ENCODE measurements around the gene FBXO33. TPM values are rescaled to one million over a fixed set of nuclear protein-coding genes. Genes with fewer than 3 reads are reported as not detected.

FBXO33 gene
- total RNA-seq, 1 donor from 2014 or later = 11.5 TPM

- DNase-seq = peak; percentile 27
Measured at GRCh38 chr14:39430762-39431415, 1.3 kb downstream of the FBXO33 start.

DNA sequence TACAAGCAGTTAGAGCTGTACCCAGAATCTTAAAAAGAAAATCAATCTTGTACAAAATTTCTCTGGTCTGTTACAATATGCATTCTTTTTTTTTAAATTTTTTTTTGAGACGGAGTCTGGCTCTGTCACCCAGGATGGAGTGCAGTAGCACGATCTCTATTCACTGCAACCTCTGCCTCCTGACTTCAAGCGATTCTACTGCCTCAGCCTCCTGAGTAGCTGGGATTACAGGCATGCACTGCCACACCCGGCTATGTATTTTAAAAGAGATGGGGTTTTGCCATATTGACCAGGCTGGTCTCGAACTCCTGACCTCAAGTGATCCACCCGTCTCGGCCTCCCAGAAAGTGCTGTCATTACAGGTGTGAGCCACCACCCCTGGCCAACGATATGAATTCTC, 4.1 kb downstream of the FBXO33 start:
- DNase-seq = no peak

GRCh38 chr14:39426605-39427004, 5.6 kb downstream of the FBXO33 start:
- DNase-seq = peak; percentile 50

DNA sequence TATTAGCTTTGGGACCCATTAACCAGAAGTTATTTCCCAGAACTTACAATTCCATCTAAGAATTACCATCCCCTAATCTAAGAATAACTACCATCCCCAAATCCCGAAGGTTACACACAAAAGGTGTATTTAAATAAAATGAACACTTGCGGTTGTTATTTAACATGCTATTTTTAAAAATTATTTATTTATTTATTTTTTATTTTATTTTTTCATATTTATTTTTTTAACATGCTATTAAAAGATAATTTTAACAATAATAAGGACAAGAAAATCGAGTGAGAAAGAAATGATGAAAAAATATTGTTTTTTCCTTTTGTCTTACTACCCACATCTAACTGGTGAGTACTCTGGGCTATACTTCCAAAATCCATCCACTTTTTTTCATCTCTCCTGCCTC, 6.3 kb downstream of the FBXO33 start:
- DNase-seq = no peak

DNA sequence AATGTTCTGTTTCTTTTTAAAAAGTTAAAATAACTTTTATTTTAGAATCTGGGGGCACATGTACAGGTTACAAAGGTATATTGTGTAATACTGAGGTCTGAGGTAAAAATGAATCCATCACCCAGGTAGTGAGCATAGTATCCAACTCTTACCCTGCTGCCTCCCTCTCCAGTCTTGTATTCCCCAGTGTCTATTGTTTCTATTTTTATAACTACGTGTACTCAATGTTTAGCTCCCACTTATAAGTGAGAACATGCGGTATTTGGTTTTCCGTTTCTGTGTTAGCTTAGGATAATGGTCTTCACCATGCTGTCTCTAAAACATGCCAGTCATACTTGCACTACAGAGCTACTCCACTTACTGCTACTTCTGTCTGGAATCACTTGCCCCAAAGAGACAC, 8.4 kb downstream of the FBXO33 start:
- DNase-seq = no peak

GRCh38 chr14:39422243-39422642, 10.0 kb downstream of the FBXO33 start:
- DNase-seq = no peak

- no peak for DNase-seq
Measured at GRCh38 chr14:39419272-39419671, 13.0 kb downstream of the FBXO33 start.

DNA sequence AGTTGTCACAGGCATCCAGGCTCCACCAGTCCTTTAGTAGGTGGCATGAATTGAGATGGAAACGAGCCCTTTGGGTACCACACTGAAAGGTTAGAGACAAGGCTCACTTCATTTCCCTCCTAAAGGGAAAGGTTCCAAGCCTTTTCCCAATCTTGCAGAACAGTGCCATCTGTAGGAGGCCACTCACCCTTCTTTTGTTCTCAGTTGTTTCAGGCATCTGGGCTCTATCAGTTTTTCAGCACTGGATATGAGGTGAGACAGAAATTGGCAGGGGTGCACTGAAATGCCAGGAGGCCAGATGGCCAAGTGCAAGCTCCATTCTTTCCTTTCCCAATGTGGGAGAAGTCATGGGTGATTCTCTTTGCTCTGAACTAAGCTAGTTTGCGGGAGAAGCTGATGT, 15.2 kb downstream of the FBXO33 start:
- no peak for DNase-seq

DNA sequence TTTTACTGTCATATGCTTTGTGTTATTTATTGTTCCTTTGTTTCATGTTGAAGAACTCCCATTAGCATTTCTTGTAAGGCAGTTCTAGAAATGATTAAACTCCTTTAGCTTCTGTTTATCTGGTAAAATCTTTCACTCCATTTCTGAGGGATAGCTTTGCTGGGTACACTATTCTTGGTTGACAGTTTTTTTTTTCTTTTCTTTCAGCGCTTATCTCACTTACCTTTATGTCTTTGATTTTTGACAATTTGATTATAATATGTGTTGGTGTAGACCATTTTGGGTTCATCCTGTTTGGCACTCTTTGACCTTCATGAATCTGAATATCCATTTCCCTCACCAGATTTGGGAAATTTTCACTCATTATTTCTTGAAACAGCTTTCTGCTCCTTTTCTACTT, 16.2 kb downstream of the FBXO33 start:
- DNase-seq = no peak

- no peak for DNase-seq
Measured at GRCh38 chr14:39406560-39406959, 25.7 kb downstream of the FBXO33 start.

DNA sequence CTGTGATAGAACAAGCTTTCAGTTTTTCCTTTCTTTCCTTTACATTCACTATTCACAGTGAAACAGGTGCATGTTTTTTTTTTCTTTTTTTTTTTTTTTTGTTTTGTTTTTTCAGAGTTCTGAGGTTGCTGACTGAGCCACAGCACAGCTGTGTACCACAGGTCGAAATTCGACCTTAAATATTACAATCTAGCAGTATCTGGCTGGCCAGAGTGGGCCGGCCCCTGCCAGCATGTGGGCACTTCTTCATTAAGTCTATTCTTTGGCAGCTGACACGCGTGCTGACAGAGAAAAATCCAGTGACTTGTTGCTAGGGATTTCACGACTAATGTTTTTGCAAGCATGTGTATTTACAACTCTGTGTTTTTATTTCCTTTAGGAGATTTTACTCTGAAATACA, 33.9 kb downstream of the FBXO33 start:
- no peak for DNase-seq

- DNase-seq = no peak
Measured at GRCh38 chr14:39396448-39396847, 35.8 kb downstream of the FBXO33 start.

- DNase-seq = no peak
Measured at GRCh38 chr14:39395555-39396254, 36.5 kb downstream of the FBXO33 start.

DNA sequence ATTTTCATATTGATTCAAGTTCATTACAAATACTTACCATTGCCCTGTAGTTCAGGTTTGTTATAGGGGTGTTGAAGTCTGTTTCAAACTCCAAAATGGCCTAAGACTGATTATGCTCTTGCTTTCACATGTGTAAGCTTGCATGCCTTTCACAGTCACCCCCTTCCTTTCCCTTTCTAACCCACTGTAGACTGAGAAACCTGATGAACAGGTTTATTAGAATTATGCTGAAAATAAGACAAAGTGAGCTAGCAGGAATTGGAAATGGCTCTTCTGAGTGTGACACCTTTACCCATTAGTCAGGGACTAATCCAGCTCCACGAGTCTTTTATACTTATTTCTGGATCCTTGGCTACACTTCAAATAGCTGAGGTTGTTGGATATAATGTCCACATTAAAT, 38.9 kb downstream of the FBXO33 start:
- DNase-seq = no peak

DNA sequence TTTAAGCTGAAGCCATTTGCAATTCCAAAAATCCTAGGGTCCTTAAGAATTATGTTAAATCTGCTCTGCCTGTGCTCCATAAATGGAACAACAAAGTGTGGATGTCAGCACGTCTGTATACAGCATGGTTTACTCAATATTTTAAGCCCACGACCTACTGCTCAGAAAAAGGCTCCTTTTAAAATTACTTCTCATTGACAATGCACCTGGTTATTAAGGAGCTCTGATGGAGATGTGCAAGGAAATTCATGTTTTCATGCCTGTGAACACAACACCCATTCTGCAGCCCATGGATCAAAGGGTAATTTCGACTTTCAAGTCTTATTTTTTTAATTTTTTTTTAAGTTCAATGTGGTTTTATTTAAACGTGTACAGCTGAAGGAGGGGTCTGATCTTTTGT, 48.1 kb downstream of the FBXO33 start:
- DNase-seq = no peak

DNA sequence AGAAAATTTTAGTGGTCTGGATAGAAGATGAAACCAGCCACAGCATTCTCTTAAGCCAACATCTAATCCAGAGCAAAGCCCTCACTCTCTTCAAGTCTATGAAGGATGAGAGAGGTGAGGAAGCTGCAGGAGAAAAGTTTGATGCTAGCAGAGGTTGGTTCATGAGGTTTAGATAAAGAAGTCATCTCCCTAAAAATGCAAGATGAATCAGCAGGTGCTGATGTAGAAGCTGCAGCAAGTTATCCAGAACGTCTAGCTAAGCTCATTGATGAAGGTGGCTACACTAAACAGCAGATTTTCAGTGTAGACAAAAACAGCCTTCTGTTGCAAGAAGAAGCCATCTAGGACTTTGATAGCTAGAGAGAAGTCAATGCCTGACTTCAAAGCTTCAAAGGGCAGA, 48.5 kb downstream of the FBXO33 start:
- DNase-seq = no peak

DNA sequence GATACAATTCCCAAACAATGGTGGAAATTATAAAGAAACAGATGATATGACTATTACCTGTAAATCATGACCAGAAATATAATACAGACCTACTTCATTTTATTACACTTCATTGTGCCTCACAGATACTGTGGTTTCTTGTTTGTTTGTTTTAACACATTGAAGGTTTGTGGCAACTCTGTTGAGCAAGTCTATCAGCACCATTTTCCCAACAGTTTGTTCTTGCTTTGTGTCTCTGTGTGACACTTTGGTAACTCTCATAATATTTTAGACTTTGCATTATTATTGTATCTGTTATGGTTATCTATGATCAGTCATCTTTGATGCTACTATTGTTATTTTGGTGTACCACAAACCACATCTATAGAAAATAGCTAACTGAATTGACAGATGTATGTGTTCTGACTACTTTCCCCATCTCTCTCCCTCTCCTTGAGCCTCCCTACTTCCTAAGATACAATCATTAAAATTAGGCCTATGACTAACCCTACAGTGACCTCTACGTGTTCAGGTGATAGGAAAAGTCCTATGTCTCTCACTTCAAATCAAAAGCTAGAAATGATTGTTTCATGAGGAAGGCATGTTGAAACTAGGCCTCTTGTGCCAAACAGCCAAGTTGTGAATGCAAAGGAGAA, 49.1 kb downstream of the FBXO33 start:
- DNase-seq = no peak

DNA sequence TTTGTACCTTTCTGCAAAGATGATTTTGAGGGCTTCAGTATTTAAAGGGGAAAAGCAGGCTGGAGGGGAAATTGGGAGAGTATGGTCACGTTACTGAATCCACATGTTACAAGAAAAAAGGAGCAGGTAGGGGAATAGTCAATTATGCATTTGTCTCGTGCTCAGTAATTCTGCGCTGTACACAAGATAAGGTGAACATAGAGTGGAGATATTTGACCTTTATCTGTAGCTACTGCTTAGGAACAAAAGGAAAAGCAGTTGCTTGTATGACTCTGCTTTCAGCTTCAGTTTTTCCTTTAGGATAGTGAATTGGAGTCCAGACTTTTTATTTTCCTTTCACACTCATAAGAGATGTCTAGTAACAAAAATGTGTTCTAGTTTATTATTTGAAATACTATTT, 49.8 kb downstream of the FBXO33 start:
- no peak for DNase-seq

- no peak for DNase-seq
Measured at GRCh38 chr14:39381366-39381765, 50.9 kb downstream of the FBXO33 start.

DNA sequence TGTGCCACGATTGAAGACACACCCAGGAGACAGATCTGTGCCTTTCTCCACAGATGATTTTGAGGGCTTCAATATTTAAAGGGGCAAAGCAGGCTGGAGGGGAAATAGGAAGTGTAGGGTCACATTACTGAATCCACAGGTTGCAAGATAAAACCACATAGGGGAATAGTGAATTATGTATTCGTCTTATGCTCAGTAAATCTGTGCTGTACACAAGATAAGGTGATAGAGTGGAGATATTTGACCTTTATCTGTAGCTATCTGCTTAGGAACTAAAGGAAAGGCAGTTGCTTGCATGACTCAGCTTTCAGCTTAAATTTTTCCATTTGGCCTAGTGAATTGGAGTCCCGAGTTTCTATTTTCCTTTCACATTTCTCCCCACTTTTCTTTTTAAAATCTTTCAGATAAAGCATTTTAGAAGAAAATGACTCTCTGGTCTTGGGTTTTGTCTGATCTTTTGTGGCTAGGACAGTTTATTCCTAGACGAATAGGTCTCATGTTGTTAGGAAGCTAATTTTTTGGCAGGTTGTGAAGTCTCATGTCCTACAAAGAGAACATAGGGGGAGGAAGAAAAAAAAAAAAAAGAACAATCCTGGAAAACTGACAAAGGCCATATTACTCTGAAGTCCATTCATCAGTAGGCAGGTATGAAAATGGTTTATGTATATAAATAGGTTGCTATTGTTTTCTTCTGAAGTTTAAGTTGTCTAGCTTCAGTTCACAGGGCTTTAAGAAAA, 55.4 kb downstream of the FBXO33 start:
- no peak for DNase-seq

DNA sequence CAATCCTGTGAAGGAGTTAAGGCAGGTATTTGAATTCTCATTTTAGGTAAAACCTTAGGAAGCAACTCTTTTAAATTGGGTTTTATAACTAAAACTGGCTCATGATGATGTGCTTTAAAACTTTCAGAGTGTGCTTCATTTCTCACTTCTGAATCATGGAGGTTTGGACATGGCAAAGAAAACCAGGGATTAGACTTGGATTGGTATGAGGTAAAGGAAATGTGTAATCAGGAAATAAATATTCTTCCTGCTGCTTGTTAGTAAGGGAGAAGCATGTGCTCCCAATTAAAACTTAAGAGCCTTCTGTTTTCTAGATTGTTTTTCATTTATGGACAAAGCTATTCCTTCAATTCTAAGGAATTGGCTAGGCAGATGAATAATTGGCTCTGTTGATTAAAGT, 57.4 kb downstream of the FBXO33 start:
- DNase-seq = no peak

GRCh38 chr14:39372656-39373055, 59.6 kb downstream of the FBXO33 start:
- DNase-seq = no peak

DNA sequence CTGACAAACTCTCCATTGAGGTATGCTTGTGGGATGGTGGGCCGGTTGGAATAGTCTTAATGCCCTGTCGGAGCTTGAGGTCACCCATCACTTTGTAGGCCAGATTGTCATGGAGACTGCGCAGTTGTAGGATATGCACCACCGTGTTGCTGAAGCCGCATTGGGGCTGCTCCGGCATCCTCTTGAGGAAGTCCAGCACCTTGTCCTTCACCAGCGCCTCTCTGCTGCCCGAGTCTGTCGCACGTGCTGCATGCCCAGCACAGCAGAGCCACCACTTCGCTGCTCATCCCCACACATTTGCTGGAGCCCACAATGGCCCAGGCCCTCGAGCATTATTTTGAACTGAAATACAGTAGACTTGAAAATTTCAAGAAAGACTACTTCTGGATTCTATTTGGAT, 61.8 kb downstream of the FBXO33 start:
- no peak for DNase-seq
